Islet of Langerhans (tissue), 1 donor: ENCODE results near the gene CYP3A5.

Source experiments
- FAIRE-seq: peaks from one replicate; lab custom pipeline; 2011; peaks lifted over from hg19 to GRCh38; lab: Jason Lieb, UNC

Gene CYP3A5

GRCh38 chr7:99607548-99607947 is 72.2 kb downstream of the CYP3A5 start:
- FAIRE-seq: no peak

GRCh38 chr7:99606531-99606930 is 73.3 kb downstream of the CYP3A5 start:
- FAIRE-seq: no peak

GRCh38 chr7:99605527-99605926 is 74.3 kb downstream of the CYP3A5 start:
- no peak for FAIRE-seq

GRCh38 chr7:99601656-99602310 is 78.0 kb downstream of the CYP3A5 start:
- FAIRE-seq: no peak

GRCh38 chr7:99599836-99600235 is 80.0 kb downstream of the CYP3A5 start:
- FAIRE-seq: no peak
